Retina (tissue), 1 donor: Measurements from ENCODE around the gene DUSP9.

Source experiments
- DNase-seq: peaks from one replicate; pipeline ENCODE4 v3.0.0-alpha.2; 2016

Gene DUSP9

GRCh38 chrX:153622661-153623309 lies 24.2 kb upstream of the DUSP9 start:
- DNase-seq, result no peak

- no peak for DNase-seq
Measured at GRCh38 chrX:153623310-153624029, 23.5 kb upstream of the DUSP9 start.

DNA sequence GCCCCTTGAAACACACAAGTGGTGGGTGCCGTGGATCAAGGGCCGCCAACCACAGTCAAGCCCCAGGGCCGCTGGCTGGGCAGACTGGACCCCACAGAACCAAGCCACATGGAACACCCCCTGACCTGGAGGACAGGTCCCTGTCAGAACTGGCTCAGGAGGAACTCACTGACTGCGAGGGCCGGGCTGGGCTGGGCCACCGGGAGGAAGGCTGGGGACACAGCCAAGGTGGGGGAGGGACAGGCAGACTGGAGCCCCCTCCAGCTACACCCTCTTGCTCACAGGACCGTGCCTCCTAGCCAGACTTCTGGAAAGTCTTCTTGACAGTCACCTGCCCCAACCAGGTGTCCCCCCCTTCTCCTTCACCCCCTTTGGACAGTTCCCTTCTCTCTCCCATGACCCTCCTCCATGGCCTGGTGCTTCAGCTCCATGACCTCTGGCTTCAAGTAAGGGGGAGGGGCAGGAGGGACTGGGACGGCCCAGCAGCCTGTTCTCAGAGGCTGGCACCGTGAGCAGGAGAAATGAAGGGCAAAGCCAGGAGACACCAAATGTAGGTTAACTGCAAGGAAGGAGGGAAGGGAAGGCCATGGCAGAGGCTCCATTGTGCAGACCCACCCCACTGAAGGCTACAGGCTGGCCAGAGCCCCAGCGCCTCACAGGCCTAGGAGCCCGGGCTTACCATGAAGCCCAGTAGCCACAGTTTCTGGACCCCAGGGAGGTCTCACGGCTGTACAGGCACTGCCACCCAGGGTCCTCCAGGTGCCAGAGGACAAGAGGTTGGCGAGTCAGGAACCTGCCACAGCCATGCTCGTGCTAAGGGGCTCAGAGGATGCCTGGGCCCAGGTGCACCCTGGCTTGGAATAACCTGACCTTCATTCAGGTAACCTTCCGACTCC lies 22.6 kb upstream of the DUSP9 start:
- DNase-seq, result no peak

DNA sequence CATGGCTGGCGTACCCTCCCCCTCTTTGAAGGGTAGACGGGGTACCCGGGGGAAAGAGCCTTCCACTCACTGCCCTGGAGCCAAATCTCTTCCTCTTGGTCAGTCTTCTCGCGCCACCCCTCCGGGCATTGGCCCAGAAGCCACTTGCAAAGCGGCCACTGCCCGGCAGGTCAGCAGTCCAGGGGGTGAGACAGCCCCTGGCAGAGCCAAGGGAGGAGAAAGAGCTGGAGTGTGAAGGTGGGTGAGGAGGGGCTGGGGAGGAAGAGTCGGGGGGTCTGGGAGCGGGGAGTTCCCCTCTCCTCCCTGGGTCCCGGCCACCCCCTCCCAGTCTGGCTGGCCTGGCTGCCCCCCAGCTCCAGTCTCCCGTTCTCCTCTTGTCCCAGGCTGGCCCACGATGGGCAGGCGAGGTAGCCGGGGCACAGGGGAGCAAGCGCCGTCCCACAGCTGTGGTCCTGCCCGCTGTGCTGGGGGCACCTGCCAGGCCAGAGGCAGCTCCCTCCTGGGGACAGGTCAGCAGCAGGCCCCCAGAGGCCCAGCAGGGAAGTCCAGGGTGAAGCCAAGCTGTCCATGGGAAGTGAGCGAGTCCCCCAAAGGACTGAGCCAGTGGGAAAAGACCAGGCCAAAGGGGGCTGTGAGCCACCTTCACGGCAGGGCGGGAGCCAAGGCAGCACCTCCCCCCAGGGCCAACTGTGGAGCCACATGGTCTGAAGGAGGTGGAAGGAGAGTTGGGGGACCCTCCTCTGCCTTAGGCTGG lies 21.6 kb upstream of the DUSP9 start:
- DNase-seq, result no peak

DNA sequence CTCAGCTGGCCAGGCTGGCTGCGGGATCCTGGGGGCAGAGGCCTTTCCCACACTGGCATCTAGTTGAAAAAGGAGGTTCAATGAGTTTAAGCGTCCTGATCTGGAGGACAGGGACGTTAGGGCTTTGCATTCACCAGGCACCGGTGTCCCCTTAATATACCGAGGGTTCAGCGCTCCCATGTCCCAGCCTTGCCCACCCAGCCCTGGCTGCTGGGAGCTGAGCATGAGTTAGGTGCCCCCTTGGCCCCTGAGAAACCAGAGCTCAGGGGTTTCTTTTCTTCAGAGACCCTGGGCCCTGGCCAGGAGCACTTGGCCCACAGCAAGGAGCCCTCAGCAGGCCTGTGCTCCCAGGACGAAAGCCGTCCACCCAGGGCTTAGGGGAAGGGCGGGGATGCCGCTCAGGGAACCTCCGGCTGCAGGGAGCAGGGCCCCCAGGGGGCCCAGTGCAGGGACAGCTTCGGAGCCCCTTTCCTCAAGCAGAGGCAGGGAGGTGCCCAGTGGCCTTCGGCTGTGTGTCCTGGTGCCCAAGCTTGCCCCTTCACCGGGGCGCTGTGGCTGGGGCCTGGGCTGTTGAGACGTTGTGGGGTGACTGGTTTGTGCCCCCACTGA lies 20.9 kb upstream of the DUSP9 start:
- DNase-seq, result no peak

GRCh38 chrX:153626863-153627674 lies 19.9 kb upstream of the DUSP9 start:
- no peak for DNase-seq

DNA sequence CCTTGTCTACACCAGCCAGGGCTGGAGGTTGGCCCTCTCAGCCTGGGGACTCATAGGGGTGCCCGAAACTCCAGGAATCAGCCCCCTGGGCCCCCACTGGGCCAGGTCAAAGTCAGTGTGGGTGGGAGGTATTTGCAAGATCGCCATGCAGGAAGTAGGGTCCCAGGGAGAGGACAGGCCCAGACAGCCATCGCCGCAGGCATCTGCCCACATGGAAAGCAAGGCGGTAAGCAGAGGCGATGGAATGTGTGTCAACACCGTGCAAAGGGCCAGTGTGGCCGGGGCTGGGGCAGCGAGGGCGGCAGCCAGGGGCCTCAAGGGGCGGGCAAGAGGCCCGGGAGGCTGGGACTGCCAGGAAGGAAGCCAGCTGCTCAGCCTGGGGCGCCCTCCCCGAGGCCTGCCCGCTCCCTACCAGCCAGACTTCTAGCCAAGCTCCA lies 19.3 kb upstream of the DUSP9 start:
- no peak for DNase-seq

DNA sequence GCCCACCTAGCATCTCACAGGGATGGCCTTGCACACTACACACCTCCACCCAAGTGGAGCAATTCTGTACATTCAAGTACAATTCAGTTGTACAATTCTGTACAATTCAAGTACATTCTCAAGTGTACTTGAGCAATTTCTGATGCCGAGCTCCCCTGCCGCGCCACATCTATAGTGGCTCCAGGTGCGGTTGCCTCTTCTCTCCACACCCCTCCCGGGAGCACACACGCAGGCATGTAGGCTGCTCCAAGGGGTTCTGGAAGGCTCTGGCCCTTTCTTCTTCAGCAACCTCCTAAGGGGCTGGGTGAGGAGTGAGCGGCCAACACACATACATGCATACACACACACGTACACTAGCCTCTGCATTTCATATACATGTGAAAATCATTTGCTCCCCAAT lies 18.9 kb upstream of the DUSP9 start:
- DNase-seq, result no peak

DNA sequence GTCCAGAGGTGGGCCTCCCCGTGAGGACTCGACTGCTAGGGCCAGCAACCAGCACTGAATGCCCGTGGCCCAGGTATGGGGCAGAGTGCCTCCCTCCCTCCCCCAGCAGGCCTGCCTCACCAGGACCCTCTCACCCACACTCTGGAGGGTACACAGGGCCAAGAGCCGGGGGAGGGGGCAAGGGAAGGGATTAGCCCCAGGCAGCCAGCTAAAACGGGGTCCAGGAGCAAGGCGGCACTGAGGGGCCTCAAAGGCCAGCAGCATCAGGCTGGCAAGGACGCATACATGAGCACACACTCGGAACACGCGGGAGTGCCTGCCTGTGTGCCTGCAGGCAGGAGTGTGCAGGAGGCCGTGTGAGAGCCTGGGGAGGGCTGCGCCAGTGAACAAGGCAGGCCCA lies 18.3 kb upstream of the DUSP9 start:
- no peak for DNase-seq

DNA sequence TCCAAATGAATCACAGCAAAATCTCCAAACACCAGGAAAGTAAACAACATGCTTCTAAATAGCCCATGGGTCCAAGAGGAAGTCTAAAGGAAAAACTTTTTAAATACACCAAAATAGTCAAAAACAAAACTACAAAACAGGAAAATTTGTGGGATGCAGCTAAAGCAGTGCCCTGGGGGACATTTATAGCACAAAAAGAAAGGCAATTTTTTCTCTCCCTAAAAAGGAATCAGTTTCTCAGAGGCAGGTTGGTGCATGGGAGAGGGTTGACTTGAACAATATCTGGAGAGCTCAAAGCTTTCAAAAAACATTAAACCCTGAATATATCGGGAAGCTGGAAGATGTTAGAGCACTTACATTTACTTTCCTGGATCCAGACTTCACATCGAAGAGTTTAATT lies 15.7 kb upstream of the DUSP9 start:
- DNase-seq, result no peak

DNA sequence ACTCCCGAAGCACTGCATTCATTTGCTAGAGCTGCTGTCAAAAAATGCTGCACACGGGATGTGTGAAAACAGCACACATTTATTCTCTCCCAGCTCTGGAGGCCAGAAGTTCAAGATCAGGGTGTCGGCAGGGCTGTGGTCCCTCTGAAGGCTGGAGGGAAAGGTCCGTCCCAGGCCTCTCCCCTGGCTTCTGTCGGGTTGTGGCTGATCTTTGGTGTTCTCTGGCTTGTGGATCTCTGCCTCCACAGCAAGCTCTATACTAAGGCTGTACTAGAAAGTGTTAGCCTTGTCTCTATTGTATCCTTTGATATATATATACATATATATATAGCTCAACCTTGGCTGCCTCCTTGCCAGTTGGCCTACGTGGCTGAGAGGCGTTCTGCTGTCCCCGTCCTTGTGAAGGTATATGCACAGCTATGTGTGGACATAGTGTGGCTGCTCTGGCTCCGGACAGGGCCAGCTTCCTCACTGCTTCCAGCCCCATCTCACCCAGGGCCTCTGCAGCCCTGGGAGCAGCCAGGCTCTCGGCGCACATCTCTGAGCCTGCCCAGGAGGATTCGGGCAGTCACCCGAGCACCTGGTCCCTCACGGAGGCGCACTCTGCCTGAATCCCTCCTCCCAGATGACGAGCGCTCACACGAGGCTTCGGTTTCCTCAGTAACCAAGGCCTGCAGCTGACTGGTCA lies 15.0 kb upstream of the DUSP9 start:
- no peak for DNase-seq

DNA sequence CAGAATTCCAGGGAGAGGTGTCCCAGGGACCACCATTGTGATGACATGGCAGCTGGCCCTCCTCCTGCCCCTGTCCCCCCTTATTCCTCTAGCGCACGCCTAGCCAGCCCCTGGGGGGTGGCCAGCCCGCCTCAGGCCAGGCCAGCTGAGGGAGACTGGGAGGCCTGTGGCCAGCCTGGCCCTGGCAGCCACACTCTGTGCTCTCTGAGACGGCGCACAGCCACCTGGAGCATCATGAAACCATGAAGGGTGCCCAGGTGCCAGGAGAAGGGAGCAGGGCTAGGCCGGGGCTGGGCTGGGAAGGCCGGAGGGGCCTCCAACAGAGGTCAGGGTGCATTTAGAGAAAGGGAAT lies 14.4 kb upstream of the DUSP9 start:
- DNase-seq, result no peak

- no peak for DNase-seq
Measured at GRCh38 chrX:153633048-153633447, 14.0 kb upstream of the DUSP9 start.

DNA sequence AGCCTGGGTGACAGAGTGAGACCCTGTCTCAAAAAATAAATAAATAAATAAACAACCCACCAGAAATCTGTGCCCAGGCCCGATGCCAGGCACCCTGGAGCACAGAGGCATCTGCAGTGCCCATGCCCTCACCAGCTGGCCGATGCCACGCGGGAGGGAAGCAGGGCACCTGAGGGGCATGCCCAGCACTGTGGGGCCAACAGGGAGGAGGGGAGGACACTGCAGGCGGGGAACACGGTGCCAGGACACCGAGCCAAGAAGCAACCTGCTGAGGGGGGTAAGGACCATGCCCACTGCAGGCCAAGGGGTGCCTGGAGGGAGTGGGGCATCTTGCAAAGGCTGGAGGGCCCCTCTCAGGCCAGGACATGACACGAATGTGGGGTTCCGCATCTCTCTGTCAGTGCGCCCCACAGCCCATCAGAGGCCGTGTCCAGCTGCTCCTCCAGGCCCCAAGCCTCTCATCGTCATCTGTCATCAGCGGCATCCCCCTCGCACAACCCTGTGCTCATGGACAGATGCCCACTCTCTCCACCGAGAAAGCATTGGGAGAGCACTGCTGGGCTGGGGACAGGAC lies 13.3 kb upstream of the DUSP9 start:
- no peak for DNase-seq

DNA sequence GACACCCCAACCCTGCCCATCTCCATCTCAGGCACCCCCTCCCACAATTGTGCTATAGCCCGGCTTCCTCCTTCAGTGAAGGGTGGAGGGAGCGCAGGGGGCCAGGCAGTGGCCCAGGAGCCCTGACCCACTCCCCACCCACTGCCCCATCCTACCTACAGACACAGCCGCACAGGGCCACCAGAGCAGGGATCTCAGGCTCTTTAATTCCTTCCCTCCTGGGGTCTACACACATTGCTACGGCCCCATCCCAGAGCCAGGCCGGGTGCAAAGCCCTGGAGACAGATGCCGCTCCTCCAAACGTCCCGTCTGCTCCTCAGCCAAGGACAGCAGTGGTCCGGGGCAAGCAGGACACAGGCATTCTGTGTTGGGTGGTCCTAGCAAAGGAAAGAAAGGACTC lies 12.8 kb upstream of the DUSP9 start:
- no peak for DNase-seq

- no peak for DNase-seq
Measured at GRCh38 chrX:153634832-153635231, 12.2 kb upstream of the DUSP9 start.

DNA sequence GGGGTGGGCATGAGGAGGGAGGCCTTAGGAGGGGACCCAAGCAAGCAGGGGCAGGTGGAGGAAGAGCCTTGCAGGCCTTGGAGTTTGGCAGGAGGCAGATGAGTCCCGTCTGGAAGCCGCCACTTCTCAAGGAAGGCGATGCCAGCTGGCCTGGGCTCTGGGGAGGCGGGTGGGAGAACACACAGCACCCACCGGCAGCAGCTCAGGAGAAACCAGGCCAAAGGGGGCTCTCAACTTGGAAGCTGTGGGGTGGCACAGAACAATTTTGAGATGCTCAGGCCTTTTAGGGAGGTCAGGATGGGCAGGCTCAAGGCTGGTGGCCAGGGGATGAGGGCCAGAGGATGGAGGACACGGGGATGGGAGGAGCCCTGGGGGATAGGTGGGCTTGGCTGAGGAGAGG lies 11.6 kb upstream of the DUSP9 start:
- no peak for DNase-seq

DNA sequence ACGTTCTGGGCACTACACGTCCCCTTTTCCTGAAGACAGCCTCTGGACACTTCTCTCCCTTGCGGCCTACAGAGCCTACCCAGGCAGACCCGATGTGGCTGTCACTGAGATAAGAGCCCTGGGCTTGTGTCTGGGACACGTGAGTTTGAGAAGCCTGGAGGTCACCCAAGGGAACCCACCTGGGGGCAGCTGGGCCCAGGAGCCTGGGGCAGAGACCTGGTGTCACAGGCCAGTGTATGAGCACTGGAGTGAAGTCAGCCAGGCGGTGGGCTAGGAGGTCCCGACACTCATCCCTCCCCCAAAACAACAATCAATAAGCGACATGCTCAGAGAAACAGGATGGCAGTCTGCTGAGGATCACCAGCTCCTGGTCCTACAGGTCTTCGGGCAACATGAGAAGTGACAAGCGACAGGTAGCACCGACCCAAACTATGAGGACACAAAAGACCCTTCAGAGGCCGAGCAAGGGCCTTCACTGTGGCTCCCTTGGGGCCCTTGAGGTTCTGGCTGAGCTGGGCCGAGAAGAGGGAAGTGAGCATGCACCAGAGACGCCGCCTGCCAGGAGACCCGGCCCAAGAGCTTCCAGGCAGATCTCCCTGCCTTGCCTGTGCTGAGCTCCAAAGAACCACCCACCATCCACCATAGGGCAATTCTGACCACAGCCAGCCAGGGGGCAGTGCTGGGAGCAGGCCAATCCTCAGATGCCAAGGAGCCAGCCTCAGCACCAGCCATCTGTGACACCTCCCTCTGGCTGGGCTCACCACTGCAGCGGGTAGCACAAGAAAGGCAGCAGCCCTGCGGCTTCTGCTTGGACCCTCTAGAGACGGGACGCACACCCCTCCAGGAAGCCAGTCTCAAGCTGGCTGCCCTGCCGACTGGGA lies 11.0 kb upstream of the DUSP9 start:
- DNase-seq, result no peak

DNA sequence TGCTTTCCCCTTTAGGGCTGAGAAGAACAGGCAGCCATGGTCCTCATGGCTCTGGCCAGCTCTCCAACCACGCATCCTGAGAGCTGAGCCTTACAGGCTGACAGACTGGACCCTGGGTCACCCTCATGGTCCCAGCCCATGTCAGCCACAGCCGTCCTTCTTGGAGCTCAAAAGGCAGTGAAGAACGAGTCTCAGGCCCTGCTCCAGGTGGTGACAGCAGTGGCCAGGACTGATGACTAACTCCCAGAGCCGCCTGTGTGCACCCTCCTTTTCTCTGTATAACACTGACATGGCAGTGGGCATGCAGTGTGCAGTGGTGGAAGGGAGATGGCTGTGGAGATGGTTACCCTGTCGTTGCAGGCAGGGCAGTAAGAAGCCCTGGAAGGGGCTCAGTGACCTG lies 10.3 kb upstream of the DUSP9 start:
- no peak for DNase-seq
